ENCODE data around the gene STEAP4.

The STEAP4 gene

DNA sequence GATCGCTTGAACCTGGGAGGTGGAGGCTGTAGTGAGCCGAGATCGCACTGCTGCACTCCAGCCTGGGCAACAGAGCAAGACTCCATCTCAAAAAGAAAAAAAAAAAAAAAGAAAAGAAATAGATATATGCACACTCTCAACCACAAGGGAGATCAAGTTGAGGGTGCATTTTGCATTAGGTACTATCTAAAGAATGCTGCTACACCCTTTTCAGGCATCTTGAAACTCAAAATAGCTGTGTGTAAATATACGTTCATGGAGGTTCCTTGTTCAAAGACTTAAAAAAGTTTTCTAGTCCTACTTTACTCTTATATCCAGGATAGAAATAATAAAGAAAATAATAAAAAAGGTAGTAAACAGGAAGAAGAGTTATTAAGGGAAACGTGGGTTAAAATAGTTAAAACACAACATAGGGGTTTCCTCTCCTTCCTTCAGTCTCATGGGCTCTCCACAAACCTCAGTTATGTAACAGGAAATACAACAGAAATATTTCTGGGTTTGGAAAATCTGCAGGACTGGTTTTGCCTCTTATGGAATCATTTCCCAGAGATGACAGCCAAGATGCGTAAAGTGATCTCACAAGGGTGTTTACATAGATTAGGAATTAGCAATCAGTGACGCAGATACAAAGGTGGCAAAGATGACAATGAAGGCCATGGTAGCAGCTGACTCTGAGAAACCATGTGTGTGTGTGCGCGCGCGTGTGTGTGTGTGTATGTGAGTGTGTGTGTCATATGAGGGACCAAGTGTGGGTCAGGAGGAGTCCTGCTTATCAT is 15.1 kb downstream of the STEAP4 start:
- no peak overlapping the region for H3K4me3 ChIP-seq (ENCODE audit: low read length)
- peak; percentile 21 for DNase-seq (ENCODE audit: low read depth)
- TF ChIP-seq, protein P1, sequence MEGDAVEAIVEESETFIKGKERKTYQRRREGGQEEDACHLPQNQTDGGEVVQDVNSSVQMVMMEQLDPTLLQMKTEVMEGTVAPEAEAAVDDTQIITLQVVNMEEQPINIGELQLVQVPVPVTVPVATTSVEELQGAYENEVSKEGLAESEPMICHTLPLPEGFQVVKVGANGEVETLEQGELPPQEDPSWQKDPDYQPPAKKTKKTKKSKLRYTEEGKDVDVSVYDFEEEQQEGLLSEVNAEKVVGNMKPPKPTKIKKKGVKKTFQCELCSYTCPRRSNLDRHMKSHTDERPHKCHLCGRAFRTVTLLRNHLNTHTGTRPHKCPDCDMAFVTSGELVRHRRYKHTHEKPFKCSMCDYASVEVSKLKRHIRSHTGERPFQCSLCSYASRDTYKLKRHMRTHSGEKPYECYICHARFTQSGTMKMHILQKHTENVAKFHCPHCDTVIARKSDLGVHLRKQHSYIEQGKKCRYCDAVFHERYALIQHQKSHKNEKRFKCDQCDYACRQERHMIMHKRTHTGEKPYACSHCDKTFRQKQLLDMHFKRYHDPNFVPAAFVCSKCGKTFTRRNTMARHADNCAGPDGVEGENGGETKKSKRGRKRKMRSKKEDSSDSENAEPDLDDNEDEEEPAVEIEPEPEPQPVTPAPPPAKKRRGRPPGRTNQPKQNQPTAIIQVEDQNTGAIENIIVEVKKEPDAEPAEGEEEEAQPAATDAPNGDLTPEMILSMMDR (conservative IDR thresholded peaks at IDR 0.05; ENCODE audit: low read depth, low read length), result no peak

DNA sequence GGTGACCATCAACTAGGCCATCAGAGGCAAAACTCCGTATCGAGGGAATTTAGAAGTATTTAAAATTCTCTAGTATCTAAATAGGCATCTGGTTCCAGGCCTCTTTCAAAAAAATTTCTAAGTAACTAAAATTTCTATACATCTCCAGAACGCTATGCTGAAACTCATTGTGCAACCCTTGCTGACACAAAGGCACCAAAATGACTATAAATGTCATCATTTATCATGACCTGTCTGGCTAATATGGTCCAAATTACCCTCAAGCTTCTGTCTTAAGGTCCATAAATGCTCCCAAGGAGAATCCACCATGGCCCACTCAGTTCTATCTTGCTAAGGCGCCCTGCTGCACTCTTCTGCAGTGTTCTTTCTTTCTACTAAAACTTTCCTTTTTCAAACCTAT is 16.2 kb downstream of the STEAP4 start:
- no peak overlapping the region for H3K4me3 ChIP-seq (ENCODE audit: low read length)
- no peak for DNase-seq (ENCODE audit: low read depth)
- TF ChIP-seq, protein P1 (conservative IDR thresholded peaks at IDR 0.05; ENCODE audit: low read depth, low read length), result no peak

DNA sequence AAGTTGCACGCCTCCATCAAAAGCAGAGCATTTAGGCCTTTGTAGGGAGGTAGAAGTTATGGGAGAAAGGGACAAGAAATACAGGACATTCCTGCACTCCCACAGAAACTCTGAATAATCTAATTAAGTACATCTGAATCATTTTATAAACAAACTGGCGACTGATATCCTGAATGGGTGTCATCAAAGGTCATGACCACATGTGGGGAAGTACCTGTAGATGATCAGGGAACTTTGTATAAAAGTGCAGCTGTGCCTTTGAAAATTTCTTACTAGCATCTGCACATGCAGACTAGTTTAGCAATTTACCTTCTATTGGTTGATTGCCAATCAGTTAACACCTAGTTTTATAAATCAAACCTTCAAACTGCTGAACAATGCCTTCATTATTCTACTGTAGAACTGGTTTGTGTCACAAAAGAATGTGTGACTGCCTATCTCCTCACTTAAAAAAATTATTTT is 17.1 kb downstream of the STEAP4 start:
- DNase-seq (ENCODE audit: low read depth), result no peak
- H3K4me3 ChIP-seq (ENCODE audit: low read length), result no peak overlapping the region
- TF ChIP-seq, protein P1 (conservative IDR thresholded peaks at IDR 0.05; ENCODE audit: low read depth, low read length), result no peak

DNA sequence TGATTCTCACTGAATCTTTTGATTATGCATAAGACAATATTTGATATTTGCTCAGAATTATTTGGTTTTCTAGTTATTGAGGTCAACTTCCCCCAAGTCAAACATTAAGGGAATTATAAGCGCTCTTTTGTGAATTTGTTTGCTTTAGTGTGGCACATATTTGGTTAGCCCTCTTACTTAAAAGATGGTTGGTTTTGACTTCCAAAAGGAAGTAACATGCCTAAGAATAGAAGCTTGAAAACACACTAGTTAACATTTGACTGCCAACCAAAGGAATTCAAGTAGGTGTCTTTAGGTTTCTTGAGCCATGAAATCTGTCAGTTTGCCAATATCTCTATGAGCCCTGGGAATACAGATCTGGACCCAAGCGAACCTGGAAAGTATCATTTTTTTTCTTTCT is 24.9 kb downstream of the STEAP4 start:
- TF ChIP-seq, protein P1 (conservative IDR thresholded peaks at IDR 0.05; ENCODE audit: low read depth, low read length), result no peak
- DNase-seq (ENCODE audit: low read depth), result no peak
- no peak overlapping the region for H3K4me3 ChIP-seq (ENCODE audit: low read length)

DNA sequence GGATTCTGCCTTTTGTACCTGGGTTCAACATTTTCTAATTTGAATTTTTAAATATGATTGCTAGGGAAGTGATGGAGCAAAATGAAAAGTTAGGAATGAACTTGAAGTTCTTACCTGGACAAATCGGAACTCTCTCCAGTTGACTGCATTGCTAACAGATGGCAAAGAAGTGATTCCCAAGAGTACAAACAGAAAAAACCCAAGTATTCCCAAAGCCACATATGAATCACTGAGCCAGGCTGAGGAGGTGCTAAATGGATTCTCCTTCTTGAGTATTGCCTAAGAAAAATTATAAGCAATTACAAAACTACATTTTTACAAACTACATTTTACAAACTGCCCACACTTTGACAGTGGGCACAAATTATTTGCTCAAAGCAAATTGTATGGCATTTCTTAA is 25.9 kb downstream of the STEAP4 start:
- no peak for DNase-seq (ENCODE audit: low read depth)
- TF ChIP-seq, protein P1 (conservative IDR thresholded peaks at IDR 0.05; ENCODE audit: low read depth, low read length), result no peak
- no peak overlapping the region for H3K4me3 ChIP-seq (ENCODE audit: low read length)

DNA sequence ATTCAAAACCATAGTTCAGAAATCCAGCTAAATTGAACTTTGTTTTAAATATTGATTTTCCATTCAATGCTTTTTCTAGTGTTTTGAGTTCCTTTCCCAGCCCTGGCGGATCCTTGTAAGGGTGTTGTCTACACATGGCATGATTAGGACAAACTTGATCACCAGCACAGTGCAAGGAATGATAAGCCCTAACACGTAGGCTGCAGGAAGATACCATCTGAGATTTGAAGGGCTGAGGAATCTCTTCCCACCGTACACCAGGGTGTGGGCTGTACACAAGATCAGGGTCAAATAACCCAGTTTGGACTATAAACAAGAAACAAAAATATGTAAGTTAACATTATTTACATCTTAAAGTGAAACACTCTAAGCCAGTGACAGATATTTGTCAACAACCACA is 27.4 kb downstream of the STEAP4 start:
- TF ChIP-seq, protein P1 (conservative IDR thresholded peaks at IDR 0.05; ENCODE audit: low read depth, low read length), result no peak
- no peak for DNase-seq (ENCODE audit: low read depth)
- H3K4me3 ChIP-seq (ENCODE audit: low read length), result no peak overlapping the region

DNA sequence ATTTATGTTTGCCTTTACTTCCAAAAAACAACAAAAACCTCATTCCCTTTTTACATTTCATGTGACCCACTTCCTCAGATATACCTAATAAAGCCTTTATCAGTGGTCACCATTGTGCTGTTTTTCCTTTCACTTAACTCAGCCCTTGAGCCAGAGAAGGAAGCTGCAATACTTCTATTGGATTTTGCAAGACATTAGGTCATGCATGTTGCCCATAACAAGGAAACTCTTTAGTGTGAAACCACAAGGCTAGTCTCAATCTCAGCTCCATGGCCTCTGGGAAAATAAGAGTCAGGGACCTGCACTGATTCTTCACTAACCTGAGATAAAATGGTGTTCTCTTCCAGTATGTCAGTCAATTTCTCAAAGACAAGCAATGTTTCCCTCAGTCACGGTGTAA is 27.8 kb downstream of the STEAP4 start:
- TF ChIP-seq, protein P1 (conservative IDR thresholded peaks at IDR 0.05; ENCODE audit: low read depth, low read length), result no peak
- no peak overlapping the region for H3K4me3 ChIP-seq (ENCODE audit: low read length)
- DNase-seq (ENCODE audit: low read depth), result no peak
